GM23338 (cell line): ENCODE results near the gene ADD1. TPM values are rescaled to one million over a fixed set of nuclear protein-coding genes. Genes with fewer than 3 reads are reported as not detected.

Experiments
- ATAC-seq: fragments of 200-7000 bp; cut with Tn5 transposase; 3 replicates; pipeline ENCODE4 v1.9.1; 2020
- DNase-seq: peaks from one replicate; pipeline ENCODE4 v3.0.0-alpha.2; 2015; ENCODE audit warnings: low spot score
- H2AFZ ChIP-seq: fragments of 200-600 bp; sonication (generic); 2 replicates; pipeline ENCODE4 v1.8.0; 2016; ENCODE audit warnings: antibody characterized with exemption, mild to moderate bottlenecking, moderate library complexity
- H3F3A ChIP-seq: fragments of 200-600 bp; sonication (generic); replicated peaks from 2 replicates; pipeline ENCODE4 v1.8.0; 2017; ENCODE audit warnings: antibody characterized with exemption, mixed run types, low read depth
- H3K27ac ChIP-seq: fragments of 200-600 bp; sonication (generic); 2 replicates; pipeline ENCODE4 v1.6.1; 2016; ENCODE audit warnings: low read depth
- H3K27me3 ChIP-seq: fragments of 200-600 bp; sonication (generic); 2 replicates; pipeline ENCODE4 v1.8.0; 2016; ENCODE audit warnings: mild to moderate bottlenecking, mixed run types, moderate library complexity; ENCODE audit not compliant: insufficient read depth
- H3K36me3 ChIP-seq: fragments of 200-600 bp; sonication (generic); 2 replicates; pipeline ENCODE4 v1.8.0; 2016; ENCODE audit warnings: mild to moderate bottlenecking; ENCODE audit not compliant: insufficient read depth
- H3K4me1 ChIP-seq: fragments of 200-600 bp; sonication (generic); 2 replicates; pipeline ENCODE4 v1.8.0; 2016; ENCODE audit warnings: mild to moderate bottlenecking, moderate library complexity; ENCODE audit not compliant: insufficient read depth
- H3K4me2 ChIP-seq: fragments of 200-600 bp; sonication (generic); 2 replicates; pipeline ENCODE4 v1.7.1; 2017; ENCODE audit warnings: mixed run types
- H3K4me3 ChIP-seq: fragments of 200-600 bp; sonication (generic); 2 replicates; pipeline ENCODE4 v1.6.1; 2016; ENCODE audit warnings: mixed run types
- H3K79me2 ChIP-seq: fragments of 200-600 bp; sonication (generic); replicated peaks from 2 replicates; pipeline ENCODE4 v1.8.0; 2017; ENCODE audit warnings: mild to moderate bottlenecking; ENCODE audit not compliant: insufficient read depth
- H3K9me2 ChIP-seq: fragments of 200-600 bp; sonication (generic); 2 replicates; pipeline ENCODE4 v1.8.0; 2017; ENCODE audit not compliant: insufficient read depth
- H4K20me1 ChIP-seq: fragments of 200-600 bp; sonication (generic); replicated peaks from 2 replicates; pipeline ENCODE4 v1.8.0; 2017; ENCODE audit warnings: mild to moderate bottlenecking; ENCODE audit not compliant: insufficient read depth
- H3K27ac Mint-ChIP-seq: 2 replicates; pipeline ENCODE4 v1.8.0; 2020; ENCODE audit warnings: inconsistent platforms, mild to moderate bottlenecking, moderate library complexity, mixed read lengths
- H3K27me3 Mint-ChIP-seq: 3 replicates; pipeline ENCODE4 v1.8.0; 2022; ENCODE audit warnings: low read depth, mild to moderate bottlenecking, moderate library complexity, mixed read lengths, inconsistent platforms; ENCODE audit not compliant: insufficient read depth, poor library complexity
- H3K36me3 Mint-ChIP-seq: 3 replicates; pipeline ENCODE4 v1.8.0; 2021; ENCODE audit warnings: low read depth, mild to moderate bottlenecking, inconsistent platforms, moderate library complexity, mixed read lengths
- H3K4me1 Mint-ChIP-seq: 3 replicates; pipeline ENCODE4 v1.8.0; 2020; ENCODE audit warnings: mild to moderate bottlenecking, inconsistent platforms, mixed read lengths
- H3K4me3 Mint-ChIP-seq: 3 replicates; pipeline ENCODE4 v1.8.0; 2021; ENCODE audit warnings: moderate library complexity, mild to moderate bottlenecking, inconsistent platforms, mixed read lengths
- H3K9me3 Mint-ChIP-seq: 3 replicates; pipeline ENCODE4 v1.8.0; 2020; ENCODE audit warnings: moderate library complexity, mild to moderate bottlenecking, inconsistent platforms, mixed read lengths
- CREB1 ChIP-seq: fragments of 250-450 bp; sonication (Bioruptor Pico); IDR thresholded peaks from 2 replicates; pipeline ENCODE4 v1.5.0; 2020; ENCODE audit warnings: low read depth, mild to moderate bottlenecking, moderate library complexity
- CTCF ChIP-seq, 2 experiments: fragments of 200-600 bp in 1 of 2; sonication (generic) in 1 of 2; conservative IDR thresholded peaks; 2 replicates each; pipeline versions ENCODE4 v1.5.1 to v1.6.1; 2016 to 2017; ENCODE audit warnings: antibody characterized with exemption in 2 of 2, low read depth in 2 of 2, mild to moderate bottlenecking in 2 of 2, moderate library complexity in 1 of 2
- ETS1 ChIP-seq: IDR thresholded peaks from 2 replicates; pipeline ENCODE4 v1.6.1; 2016; ENCODE audit warnings: antibody characterized with exemption
- POLR2AphosphoS5 ChIP-seq: IDR thresholded peaks from 2 replicates; pipeline ENCODE4 v1.6.1; 2016; ENCODE audit warnings: antibody characterized with exemption, low read depth
- REST ChIP-seq: IDR thresholded peaks from one replicate; pipeline ENCODE4 v1.6.1; 2018; ENCODE audit warnings: antibody characterized with exemption; ENCODE audit not compliant: unreplicated experiment
- ZNF114 ChIP-seq: fragments of 250-450 bp; sonication (Bioruptor Pico); IDR thresholded peaks from 2 replicates; pipeline ENCODE4 v1.5.0; 2020; ENCODE audit warnings: mild to moderate bottlenecking, moderate library complexity
- polyA plus RNA-seq: library from polyadenylated mRNA; unstranded; fragments of >200 nt; fragmentation: Nextera tagmentation; extraction: Ambion mirVana; gene quantifications from 2 replicates; pipeline ENCODE4 v1.2.1, GENCODE V29; 2016
- total RNA-seq: library from RNA; depleted of rRNA; stranded (reverse); fragments of >200 nt; shearing (Covaris generic); gene quantifications from 2 replicates; pipeline ENCODE4 v1.2.3, GENCODE V29; 2014

The ADD1 gene
- total and polyA plus RNA-seq, 2 experiments from 2014 or later: 126 to 144 TPM

- no peak overlapping the region for H3K4me3 ChIP-seq
- peaks cover 12% of the 10 kb centered on the region for H3K27me3 Mint-ChIP-seq
Measured at GRCh38 chr4:2812612-2813354, 30.9 kb upstream of the ADD1 start.

More at GRCh38 chr4:2812612-2813354, 30.9 kb upstream of the ADD1 start:
- no peak overlapping the region for H3K4me2 ChIP-seq
- DNase-seq (no peak), ATAC-seq (peak; percentile 3; the same call in 1 of the 3 replicates)
- Mint-ChIP-seq H3K9me3 (peaks cover 3% of the 10 kb centered on the region; the same call in 1 of the 3 replicates), H3K4me1 (peaks cover 37% of the 10 kb centered on the region), H3K27ac (peak overlapping the region; percentile 48; the same call in 1 of the 2 replicates), H3K36me3 (no peaks in the 10 kb centered on the region; the same call in 2 of the 3 replicates), H3K4me3 (no peak overlapping the region)
- no peak for TF ChIP-seq ETS1
- no peak for TF ChIP-seq POLR2AphosphoS5
- no peak for TF ChIP-seq REST
- TF ChIP-seq ZNF114 (CRISPR knock-in tag): no peak
- no peak for TF ChIP-seq CREB1 (CRISPR knock-in tag)
- no peak for TF ChIP-seq CTCF (conservative IDR thresholded peaks at IDR 0.05; ENCODE audit: low read depth in 2 of 2)
- no peaks in the 10 kb centered on the region for H3K36me3 ChIP-seq
- no peak overlapping the region for H2AFZ ChIP-seq
- H3K27me3 ChIP-seq: no peaks in the 10 kb centered on the region
- 0 out of 2 replicates have a peak, but pooled peaks cover 4% of the 10 kb centered on the region for H3F3A ChIP-seq
- no peaks in the 10 kb centered on the region for H3K79me2 ChIP-seq
- H3K4me1 ChIP-seq: peaks cover 7% of the 10 kb centered on the region
- H3K9me2 ChIP-seq: no peaks in the 10 kb centered on the region
- no peaks in the 10 kb centered on the region for H4K20me1 ChIP-seq
- no peak overlapping the region for H3K27ac ChIP-seq
